AG09309 (cell line): ENCODE results near the gene DFFA.
"Not testable (repeated sequence)": the region's sequence is repeated elsewhere in the genome, so short reads cannot be mapped to it uniquely, and the experiment has no call there.

Experiments used
- DNase-seq: peaks from one replicate; pipeline ENCODE4 v3.0.0-alpha.2; 2010; ENCODE audit warnings: low read depth
- H3K4me3 ChIP-seq: 2 replicates; pipeline ENCODE4 v1.5.1; 2011; ENCODE audit warnings: mild to moderate bottlenecking, low read depth, low read length, moderate library complexity; ENCODE audit not compliant: control insufficient read depth
- CTCF ChIP-seq: IDR thresholded peaks from 2 replicates; pipeline ENCODE4 v1.5.1; 2011; ENCODE audit warnings: mild to moderate bottlenecking, low read depth, low read length, inconsistent platforms; ENCODE audit not compliant: insufficient read depth, control insufficient read depth; ENCODE audit errors: missing control alignments

DFFA gene

DNA sequence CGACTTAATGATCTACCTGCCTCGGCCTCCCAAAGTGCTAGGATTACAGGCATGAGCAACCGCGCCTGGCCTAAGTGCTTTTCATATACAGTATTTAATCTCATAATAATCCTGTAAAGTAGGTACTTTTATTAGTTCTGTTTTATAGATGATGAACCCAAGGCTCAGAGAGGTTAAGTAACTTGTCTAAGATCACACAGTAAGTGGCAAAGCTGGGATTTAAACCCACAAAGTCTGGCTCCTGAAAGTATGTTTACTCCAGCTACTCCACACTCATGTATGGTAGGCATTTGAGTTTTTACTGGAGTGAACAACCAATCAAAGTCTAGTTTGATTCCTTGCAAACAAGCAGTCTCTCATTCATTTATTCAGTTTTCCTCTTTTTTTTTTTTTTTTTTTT is 2.3 kb downstream of the DFFA start:
- no peak for TF ChIP-seq CTCF
- DNase-seq: no peak

DNA sequence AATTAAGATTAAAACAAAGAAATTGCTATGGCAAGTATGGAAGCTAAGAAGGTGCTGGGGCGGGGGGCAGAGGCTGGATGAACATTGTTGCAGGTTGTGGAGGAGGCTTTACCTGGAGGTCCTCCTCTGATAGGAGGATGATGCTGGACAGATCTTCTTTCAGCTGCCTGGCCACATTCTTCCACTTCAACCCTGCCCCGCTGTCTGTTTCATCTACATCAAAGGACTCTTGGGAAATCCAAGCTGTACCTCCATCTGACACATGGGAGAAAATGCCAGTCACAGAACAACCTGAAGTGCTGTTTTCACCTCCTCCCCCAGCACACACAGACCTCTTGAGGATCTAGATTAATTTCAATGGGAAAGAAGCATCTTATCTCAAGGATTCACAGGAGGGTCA is 5.3 kb downstream of the DFFA start:
- no peak for DNase-seq

More for the DNA sequence above, 2.3 kb downstream of the DFFA start:
- no peak overlapping the region for H3K4me3 ChIP-seq

DNA sequence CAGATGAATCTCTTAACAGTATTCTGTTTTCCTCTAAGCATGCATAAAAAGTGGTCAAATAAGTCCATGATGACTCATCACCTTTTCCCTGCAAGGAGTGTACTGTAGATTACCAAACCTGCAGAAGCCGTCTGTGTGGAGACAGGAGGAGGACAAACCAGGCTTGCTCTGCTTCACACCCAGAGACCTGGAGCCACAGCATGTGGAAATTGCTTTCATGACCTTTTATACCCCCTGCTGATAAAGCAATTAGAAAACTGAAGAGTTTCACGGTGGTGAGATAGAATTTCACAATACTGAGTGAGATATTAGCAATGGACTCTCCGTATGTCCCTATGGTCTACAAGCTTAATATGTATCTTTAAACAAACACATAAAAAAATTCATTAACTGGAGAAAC is 13.1 kb downstream of the DFFA start:
- peak; percentile 50 for DNase-seq
- TF ChIP-seq CTCF: no peak
- no peak overlapping the region for H3K4me3 ChIP-seq

More for the DNA sequence above, 5.3 kb downstream of the DFFA start:
- no peak overlapping the region for H3K4me3 ChIP-seq
- TF ChIP-seq CTCF: no peak

- no peak for DNase-seq
- no peak overlapping the region for H3K4me3 ChIP-seq
- TF ChIP-seq CTCF: no peak
Measured at GRCh38 chr1:10457875-10458274, 14.5 kb downstream of the DFFA start.

GRCh38 chr1:10457462-10457861 is 14.9 kb downstream of the DFFA start:
- H3K4me3 ChIP-seq: not testable (repeated sequence)

DNA sequence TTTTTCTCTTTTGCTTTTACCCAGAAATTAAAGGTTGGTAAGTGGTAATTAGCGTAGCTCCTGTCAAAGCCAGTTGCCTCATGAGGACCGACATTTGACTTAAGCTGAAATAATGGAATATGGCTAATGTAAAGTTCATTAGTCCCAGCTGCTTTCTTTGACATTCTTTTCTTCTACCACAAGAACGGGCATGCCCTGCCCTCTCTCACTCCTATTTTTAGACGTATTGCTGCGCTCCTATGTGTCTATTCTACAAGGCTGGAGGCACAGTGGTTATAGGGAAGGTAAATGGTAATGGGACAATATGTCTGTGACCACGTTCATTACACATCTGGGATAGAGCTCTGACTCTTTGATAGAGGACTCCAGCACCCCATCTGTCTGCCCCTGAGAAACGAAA is 15.7 kb downstream of the DFFA start:
- no peak overlapping the region for H3K4me3 ChIP-seq
- no peak for DNase-seq
- no peak for TF ChIP-seq CTCF

More at GRCh38 chr1:10457462-10457861, 14.9 kb downstream of the DFFA start:
- DNase-seq: not testable (repeated sequence)

GRCh38 chr1:10456048-10456447 is 16.3 kb downstream of the DFFA start:
- no peak for TF ChIP-seq CTCF
- no peak for DNase-seq
- no peak overlapping the region for H3K4me3 ChIP-seq

- H3K4me3 ChIP-seq: peak overlapping the region; percentile 32
- no peak for TF ChIP-seq CTCF
Measured at GRCh38 chr1:10451287-10451686, 21.0 kb downstream of the DFFA start.

More at GRCh38 chr1:10451287-10451686, 21.0 kb downstream of the DFFA start:
- no peak for DNase-seq
